Renal cortex interstitium (tissue), 11 donors: ENCODE measurements around the gene PERM1. TPM values are rescaled to one million over a fixed set of nuclear protein-coding genes. Genes with fewer than 3 reads are reported as not detected.
A peak's percentile ranks its signal among the peaks of the same experiment; 100 is the strongest.

Experiments
- DNase-seq, 11 donors: peaks; one replicate each; pipeline ENCODE4 v3.0.0-alpha.2; 2013; ENCODE audit warnings: low read depth in 9 of 11, low spot score in 4 of 11; ENCODE audit errors: extremely low read depth in 1 of 11
- polyA plus RNA-seq, 3 donors: library from polyadenylated mRNA; unstranded; fragments of 120-200 nt; gene quantifications; one replicate each; pipeline ENCODE4 v1.2.1, GENCODE V29; 2013; ENCODE audit not compliant: insufficient read length in 3 of 3

Gene PERM1
- polyA plus RNA-seq, 3 donors: 0.13 to 0.14 TPM; not detected in 1

- DNase-seq: no peak
These were observed 38.9 kb downstream of the PERM1 start for GRCh38 chr1:942864-943533.

GRCh38 chr1:942411-942821 is 39.5 kb downstream of the PERM1 start:
- no peak for DNase-seq

- DNase-seq: peak in 8 of 11 donors; percentile 72 to 87 (median 80)
These were observed 40.1 kb downstream of the PERM1 start for GRCh38 chr1:941588-942383.

- no peak for DNase-seq
These were observed 40.8 kb downstream of the PERM1 start for GRCh38 chr1:941015-941587.

- DNase-seq: peak in 5 of 11 donors; percentile 81 to 87 (median 83)
These were observed 41.5 kb downstream of the PERM1 start for GRCh38 chr1:940107-941014.

- no peak for DNase-seq
These were observed 42.3 kb downstream of the PERM1 start for GRCh38 chr1:939511-940106.

DNA sequence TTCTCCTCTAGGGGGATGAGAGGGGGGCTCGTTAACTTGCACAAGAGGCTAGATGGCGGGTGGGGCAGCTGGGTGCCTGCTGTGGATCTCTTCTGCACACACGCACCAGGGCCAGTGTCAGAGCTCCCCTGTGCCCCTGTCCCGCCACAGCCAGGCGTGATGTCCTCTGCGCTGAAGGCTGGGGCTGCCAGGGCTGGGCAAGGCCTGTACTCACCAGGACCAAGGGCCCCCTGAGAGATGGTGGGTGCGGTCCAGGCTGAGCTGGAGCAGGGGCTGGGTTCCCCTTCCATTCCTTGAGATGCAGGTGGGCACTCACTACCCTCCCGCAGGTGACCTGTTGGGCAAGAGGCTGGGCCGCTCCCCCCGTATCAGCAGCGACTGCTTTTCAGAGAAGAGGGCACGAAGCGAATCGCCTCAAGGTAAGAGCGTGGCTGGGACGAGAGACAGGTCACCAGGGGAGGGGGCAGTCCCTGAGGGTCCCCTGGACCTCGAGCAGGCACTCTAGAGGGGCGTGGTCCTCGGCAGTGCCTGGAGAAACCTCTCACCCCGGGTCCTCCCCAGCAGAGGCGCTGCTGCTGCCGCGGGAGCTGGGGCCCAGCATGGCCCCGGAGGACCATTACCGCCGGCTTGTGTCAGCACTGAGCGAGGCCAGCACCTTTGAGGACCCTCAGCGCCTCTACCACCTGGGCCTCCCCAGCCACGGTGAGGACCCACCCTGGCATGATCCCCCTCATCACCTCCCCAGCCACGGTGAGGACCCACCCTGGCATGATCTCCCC is 43.0 kb downstream of the PERM1 start:
- DNase-seq: no peak

GRCh38 chr1:938088-938683 is 43.7 kb downstream of the PERM1 start:
- DNase-seq: no peak

GRCh38 chr1:937521-937920 is 44.4 kb downstream of the PERM1 start:
- DNase-seq: no peak

GRCh38 chr1:936348-937264 is 45.3 kb downstream of the PERM1 start:
- no peak for DNase-seq

DNA sequence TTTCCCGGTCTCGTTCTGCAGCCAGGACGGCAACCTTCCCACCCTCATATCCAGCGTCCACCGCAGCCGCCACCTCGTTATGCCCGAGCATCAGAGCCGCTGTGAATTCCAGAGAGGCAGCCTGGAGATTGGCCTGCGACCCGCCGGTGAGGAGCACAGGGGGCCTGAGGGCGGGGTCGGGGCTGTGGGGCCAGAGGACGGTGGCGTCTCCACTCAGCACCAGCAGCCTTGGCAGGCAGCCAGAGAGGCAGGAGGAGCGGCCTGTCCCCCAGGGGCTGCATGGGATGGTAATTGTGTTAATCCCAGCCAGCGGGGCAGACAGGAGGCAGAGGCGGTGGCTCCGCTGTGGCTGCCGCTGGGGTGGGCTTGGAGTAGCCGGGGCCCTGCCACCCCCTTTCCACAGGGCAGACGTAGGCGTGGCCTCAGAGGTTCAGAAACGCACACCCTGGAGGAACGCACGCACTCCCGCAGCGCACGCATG is 46.1 kb downstream of the PERM1 start:
- no peak for DNase-seq

DNA sequence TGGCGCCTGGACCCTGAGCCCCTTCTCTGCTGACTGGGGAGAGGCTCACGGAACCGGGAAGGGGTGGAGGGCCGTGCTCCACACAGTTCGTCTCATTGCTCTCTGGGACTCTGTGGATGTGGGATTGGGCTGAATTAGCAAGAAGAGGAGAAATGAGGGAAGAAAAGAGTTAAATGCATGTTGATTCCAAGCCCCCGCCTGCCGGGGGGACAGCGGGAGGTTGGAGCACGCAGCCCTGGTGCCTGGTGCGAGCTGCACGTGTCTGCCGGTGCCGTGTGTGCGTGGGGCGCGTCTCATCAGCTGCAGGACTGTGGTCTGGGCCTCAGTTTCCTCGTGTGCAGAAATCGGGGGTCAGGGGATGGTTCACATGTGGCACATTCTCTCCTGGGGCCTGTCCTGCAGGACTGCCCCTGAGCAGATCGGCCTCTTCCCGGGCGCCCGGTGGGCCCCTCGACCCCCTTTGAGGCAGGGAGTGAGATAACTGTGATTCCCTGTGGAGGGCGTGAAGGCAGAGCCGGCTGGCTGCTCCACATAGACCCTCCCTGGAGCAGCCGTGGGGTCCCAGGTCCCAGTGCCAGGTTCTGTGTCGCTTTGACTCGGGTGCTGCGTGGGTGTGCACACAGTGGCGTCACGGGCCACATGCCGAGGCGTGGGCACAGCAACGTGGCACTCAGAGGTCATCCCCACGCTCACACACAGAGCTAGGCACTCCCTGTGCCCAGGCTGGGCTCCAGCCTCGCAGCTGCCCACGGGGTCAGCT is 46.7 kb downstream of the PERM1 start:
- DNase-seq: no peak

- DNase-seq: no peak
These were observed 48.3 kb downstream of the PERM1 start for GRCh38 chr1:933603-933940.

- DNase-seq: no peak
These were observed 48.9 kb downstream of the PERM1 start for GRCh38 chr1:932776-933602.

DNA sequence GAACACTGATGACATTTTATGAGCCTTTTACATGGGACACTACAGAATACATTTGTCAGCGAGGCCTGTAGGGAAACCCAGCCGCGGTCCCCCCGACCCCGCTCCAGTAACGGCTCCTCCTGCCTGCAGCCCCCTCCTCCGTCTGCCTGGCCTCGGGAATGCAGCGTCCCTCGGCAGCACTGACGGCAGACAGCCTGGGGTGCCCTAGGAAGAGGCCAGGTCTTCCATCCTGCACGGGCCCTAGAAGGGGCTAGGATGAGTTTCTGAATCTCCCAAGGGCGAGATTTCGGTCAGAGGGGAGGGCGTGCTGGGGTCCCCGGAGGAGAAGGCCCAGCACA is 49.8 kb downstream of the PERM1 start:
- DNase-seq: no peak
